Measurements from ENCODE around the gene NCOA1.

DNA sequence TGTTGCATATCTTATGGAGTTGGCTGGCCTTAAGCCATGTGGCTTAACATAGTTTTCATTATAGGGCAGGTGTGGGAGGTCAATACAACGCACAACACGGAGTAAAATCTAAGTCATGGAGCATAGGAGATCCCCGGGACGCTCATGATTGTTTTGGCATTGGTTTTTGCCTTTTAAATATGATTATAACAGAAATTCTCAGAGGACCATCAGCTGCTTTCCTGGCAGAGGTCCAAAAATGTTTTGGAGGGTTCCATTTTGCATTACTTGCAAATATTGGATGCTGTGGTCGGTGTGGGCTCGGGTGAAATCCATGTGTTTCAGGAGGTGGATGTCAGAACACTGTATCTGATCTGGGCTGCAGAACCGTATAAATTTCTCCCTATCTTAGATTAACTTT is 3.4 kb downstream of the NCOA1 start:
- no peak for TF ChIP-seq ZNF501 (tag by site-specific recombination; IDR thresholded peaks at IDR 0.05)
- TF ChIP-seq, protein P1, sequence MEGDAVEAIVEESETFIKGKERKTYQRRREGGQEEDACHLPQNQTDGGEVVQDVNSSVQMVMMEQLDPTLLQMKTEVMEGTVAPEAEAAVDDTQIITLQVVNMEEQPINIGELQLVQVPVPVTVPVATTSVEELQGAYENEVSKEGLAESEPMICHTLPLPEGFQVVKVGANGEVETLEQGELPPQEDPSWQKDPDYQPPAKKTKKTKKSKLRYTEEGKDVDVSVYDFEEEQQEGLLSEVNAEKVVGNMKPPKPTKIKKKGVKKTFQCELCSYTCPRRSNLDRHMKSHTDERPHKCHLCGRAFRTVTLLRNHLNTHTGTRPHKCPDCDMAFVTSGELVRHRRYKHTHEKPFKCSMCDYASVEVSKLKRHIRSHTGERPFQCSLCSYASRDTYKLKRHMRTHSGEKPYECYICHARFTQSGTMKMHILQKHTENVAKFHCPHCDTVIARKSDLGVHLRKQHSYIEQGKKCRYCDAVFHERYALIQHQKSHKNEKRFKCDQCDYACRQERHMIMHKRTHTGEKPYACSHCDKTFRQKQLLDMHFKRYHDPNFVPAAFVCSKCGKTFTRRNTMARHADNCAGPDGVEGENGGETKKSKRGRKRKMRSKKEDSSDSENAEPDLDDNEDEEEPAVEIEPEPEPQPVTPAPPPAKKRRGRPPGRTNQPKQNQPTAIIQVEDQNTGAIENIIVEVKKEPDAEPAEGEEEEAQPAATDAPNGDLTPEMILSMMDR (tag by site-specific recombination; IDR thresholded peaks at IDR 0.05), result no peak
- no peak for TF ChIP-seq ZNF704 (tag by site-specific recombination; IDR thresholded peaks at IDR 0.05)
